ENCODE data around the gene RBM47. TPM values are rescaled to one million over a fixed set of nuclear protein-coding genes. Genes with fewer than 3 reads are reported as not detected.
"Not testable (repeated sequence)": the region's sequence is repeated elsewhere in the genome, so short reads cannot be mapped to it uniquely, and the experiment has no call there.

The RBM47 gene
- total RNA-seq, 1 donor from 2014 or later: 15.9 TPM

DNA sequence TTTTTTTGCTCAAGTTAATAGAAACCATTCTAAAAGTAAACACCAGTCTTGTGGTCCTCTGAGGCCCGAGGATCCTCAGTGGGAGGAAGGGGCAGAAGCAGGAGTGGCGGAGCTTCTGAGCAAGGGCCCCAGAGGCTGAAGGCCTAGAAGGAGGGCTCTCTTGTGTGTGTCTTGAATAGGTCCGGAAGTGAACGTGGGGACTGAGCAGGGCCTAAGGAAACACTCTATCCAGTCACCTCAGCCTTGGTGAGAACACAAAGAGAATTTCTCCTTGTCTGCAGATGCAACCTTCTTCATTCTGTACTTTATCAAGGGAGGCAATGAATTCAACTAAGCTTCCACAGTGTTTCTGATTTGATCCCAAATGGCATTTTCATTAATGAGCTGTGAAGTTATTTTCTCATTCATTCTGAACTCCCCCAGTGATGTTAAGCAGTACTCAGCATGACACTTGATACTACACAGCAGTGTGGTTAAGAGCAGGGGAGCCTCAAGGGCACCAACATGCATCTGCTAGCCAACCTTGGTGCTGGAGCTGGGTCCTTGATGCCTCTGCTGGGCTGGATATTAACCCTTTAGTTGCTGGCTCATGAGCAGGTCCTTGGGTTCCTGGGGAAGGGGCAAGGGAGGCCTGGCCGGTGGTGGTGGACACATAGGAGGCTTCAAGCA lies 64.7 kb downstream of the RBM47 start:
- peak; percentile 73 for DNase-seq (ENCODE audit: low spot score)

DNA sequence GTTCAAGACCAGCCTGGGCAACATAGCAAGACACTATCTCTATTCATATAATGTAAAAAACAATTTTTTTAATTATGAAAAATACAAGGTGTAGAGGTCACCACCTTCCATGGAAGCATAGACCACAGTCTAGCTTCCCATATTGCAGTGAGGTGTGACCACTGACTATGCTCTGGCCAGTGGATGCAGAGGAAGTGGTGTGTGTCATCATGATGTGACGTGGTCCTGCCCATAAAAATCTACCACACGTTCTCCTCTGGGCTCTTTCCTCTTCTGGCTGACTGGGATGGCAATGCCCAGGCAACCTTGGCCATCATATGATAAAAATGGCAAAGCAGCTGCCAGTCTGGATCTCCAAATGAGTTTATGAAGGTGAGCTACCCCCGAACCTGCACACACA lies 65.7 kb downstream of the RBM47 start:
- DNase-seq (ENCODE audit: low spot score): no peak

GRCh38 chr4:40563401-40563800 lies 66.3 kb downstream of the RBM47 start:
- DNase-seq (ENCODE audit: low spot score): no peak

DNA sequence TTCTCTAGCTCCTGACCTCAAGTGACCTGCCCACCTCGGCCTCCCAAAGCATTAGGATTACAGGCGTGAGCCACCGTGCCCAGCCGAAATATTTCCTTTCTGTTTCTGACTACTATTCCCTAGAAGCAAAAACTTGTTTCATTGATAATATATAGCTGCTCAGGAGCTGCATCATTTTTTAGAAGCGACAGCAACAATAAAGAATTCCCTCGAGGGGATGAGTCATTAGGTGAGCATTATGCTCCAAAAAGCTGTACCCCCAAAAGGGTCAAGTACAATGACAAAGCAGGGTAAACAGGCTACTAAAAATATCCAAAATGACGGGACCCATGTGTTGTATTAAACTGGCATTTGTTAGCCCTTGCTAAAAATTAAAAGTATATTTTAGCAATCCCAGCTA lies 67.0 kb downstream of the RBM47 start:
- DNase-seq (ENCODE audit: low spot score): no peak

DNA sequence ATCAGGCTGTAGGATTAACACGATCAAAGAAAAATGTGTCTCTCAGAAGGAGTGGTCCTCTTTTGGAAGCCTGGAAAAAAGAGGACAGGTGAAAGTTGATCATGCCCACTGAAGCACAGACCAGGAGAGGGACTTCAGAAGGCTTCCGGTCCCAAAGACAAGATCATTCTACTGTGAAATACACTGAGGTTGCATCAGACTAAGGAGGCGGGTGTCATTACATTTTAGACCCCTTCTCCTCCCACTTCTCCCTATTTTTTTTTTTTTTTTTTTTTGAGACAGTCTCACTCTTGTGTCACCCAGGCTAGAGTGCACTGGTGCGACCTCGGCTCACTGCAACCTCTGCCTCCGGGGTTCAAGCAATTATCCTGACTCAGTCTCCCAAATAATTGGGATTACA lies 67.5 kb downstream of the RBM47 start:
- DNase-seq (ENCODE audit: low spot score): no peak

DNA sequence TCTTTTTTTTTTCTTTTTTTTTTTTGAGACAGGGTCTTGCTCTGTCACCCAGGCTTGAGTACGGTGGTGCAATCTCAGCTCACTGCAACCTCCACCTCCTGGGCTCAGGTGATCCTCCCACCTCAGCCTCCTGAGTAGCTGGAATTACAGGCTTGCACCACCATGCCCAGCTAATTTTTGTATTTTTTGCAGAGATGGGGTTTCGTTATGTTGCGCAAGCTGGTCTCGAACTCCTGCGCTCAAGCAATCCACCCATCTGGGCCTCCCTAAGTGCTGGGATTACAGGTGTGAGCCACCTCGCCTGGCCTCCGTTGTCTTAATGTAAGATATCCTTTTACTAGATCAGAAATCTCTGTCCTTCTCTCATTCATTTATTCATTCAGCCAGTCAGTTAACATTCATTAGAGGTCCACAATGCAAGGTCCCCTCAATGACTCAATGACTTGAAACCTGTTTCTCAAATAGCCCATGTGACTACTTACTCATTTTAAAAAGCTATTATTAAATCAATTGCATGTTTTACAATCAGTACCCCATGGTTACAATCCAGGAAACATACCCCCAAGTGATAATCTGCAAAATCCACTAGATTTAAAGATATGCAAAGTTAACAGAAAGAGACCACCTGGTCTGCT lies 68.0 kb downstream of the RBM47 start:
- DNase-seq (ENCODE audit: low spot score): not testable (repeated sequence)

DNA sequence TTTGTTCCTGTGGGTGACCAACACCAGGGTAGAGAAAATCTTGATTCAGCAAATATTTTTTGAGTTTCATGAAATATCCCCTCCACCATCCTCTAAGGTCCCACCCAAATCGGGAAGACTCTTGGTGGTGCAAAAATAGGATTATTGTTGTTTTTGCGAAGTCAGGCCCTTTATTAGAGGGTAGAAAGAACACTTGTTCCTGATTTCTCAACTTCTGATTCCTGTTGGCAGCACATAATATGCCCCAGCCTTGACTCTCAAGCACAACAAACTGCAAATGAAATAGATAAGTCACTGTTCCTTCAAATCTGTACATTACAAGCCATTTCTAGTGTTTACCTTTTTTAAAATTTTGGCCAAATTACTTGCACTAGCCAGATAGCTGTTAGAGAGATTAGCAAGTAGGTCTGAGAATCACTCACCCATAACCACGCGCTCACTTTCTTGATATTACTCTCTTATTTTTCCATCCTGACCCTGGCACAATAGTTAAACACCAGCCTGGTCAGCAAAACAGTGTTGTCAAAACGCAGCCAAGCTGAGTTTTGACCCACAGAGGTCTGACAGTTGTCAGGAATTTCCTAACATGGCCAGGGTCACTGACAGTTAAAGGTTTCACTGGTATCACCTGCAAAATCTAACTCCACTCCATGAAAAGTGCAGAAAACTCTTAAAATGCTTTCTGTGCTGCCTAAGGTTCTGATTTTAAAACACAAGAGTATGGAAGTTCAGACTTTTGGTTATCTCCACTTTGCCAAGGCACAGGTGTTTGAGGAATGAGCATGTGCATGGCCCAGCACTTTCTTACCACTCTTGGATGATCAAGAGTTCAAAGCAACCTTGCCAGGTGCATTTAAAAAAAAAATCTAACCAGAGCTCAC lies 69.8 kb downstream of the RBM47 start:
- no peak for DNase-seq (ENCODE audit: low spot score)

GRCh38 chr4:40557736-40558135 lies 71.9 kb downstream of the RBM47 start:
- DNase-seq (ENCODE audit: low spot score): no peak

- DNase-seq (ENCODE audit: low spot score): no peak
These were observed 74.3 kb downstream of the RBM47 start for GRCh38 chr4:40555176-40555900.

DNA sequence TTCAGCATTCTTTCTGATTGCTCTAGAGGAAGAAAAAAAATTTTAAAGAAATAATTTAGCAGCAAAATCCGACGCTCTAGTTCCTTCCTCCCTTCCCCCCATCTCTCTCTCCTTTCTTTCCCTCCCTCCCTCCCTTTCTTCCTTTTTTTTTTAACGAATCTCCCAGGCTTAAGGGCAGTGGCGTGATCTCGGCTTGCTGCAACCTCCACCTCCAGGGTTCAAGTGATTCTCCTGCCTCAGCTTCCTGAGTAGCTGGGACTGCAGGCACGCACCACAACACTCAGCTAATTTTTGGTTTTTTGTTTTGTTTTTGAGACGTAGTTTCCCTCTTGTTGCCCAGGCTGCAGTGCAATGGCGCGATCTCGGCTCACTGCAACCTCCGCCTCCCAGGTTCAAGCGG lies 75.0 kb downstream of the RBM47 start:
- DNase-seq (ENCODE audit: low spot score): not testable (repeated sequence)

- peak; percentile 37 for DNase-seq (ENCODE audit: low spot score)
These were observed 75.7 kb downstream of the RBM47 start for GRCh38 chr4:40553995-40554394.

DNA sequence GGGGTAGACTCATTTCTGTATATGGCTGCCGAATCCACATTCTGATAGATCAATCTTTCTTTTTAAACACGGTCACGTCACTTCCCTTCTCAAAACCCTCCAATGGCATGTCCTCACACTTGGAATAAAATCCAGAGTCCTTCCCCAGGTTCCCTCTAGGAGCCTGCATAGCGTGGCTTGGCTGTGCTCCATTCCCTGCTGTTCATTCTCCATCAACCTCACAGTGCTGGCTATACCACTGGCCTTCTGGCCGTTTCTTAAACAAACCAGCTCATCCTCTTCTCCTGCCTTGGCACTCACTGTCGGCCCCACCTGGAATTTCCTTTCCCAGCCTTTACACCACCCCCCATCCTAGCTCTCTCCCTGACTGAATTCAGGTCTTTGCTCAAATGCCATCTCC lies 77.1 kb downstream of the RBM47 start:
- no peak for DNase-seq (ENCODE audit: low spot score)

- DNase-seq (ENCODE audit: low spot score): not testable (repeated sequence)
These were observed 78.0 kb downstream of the RBM47 start for GRCh38 chr4:40551568-40552136.

- DNase-seq (ENCODE audit: low spot score): peak; percentile 48
These were observed 78.7 kb downstream of the RBM47 start for GRCh38 chr4:40550948-40551462.

- DNase-seq (ENCODE audit: low spot score): no peak
These were observed 79.5 kb downstream of the RBM47 start for GRCh38 chr4:40550196-40550595.

GRCh38 chr4:40548256-40548655 lies 81.4 kb downstream of the RBM47 start:
- no peak for DNase-seq (ENCODE audit: low spot score)

- DNase-seq (ENCODE audit: low spot score): no peak
These were observed 81.9 kb downstream of the RBM47 start for GRCh38 chr4:40547789-40548132.

- no peak for DNase-seq (ENCODE audit: low spot score)
These were observed 82.5 kb downstream of the RBM47 start for GRCh38 chr4:40546969-40547788.

- no peak for DNase-seq (ENCODE audit: low spot score)
These were observed 83.2 kb downstream of the RBM47 start for GRCh38 chr4:40546506-40546905.

GRCh38 chr4:40545487-40545886 lies 84.2 kb downstream of the RBM47 start:
- DNase-seq (ENCODE audit: low spot score): not testable (repeated sequence)

Measured in umbilical cord (tissue), 2 donors.